SJSA1 (cell line): Measurements from ENCODE around the gene VAC14. TPM values are rescaled to one million over a fixed set of nuclear protein-coding genes. Genes with fewer than 3 reads are reported as not detected.
A peak's percentile ranks its signal among the peaks of the same experiment; 100 is the strongest.
"Not testable (repeated sequence)": the region's sequence is repeated elsewhere in the genome, so short reads cannot be mapped to it uniquely, and the experiment has no call there.

Experiments
- DNase-seq, 2 experiments: peaks; one replicate each; pipeline ENCODE4 v3.0.0-alpha.2; 2015 to 2020; ENCODE audit warnings: low spot score in 2 of 2, low read depth in 1 of 2
- H3K27ac ChIP-seq: fragments of 250-450 bp; sonication (Bioruptor Pico); 2 replicates; pipeline ENCODE4 v1.5.1; 2020; ENCODE audit warnings: mild to moderate bottlenecking, moderate library complexity
- H3K27me3 ChIP-seq: fragments of 250-450 bp; sonication (Bioruptor Pico); replicated peaks from 2 replicates; pipeline ENCODE4 v1.5.1; 2020; ENCODE audit warnings: mild to moderate bottlenecking, moderate library complexity
- H3K36me3 ChIP-seq: fragments of 250-450 bp; sonication (Bioruptor Pico); 2 replicates; pipeline ENCODE4 v1.5.1; 2020; ENCODE audit warnings: mild to moderate bottlenecking
- H3K4me1 ChIP-seq: fragments of 250-450 bp; sonication (Bioruptor Pico); replicated peaks from 2 replicates; pipeline ENCODE4 v1.6.1; 2021; ENCODE audit warnings: mild to moderate bottlenecking
- H3K4me3 ChIP-seq: fragments of 250-450 bp; sonication (Bioruptor Pico); 2 replicates; pipeline ENCODE4 v1.5.1; 2020; ENCODE audit warnings: mild to moderate bottlenecking
- H3K9me3 ChIP-seq: fragments of 250-450 bp; sonication (Bioruptor Pico); replicated peaks from 2 replicates; pipeline ENCODE4 v1.5.1; 2020; ENCODE audit warnings: mild to moderate bottlenecking
- total RNA-seq: library from RNA; depleted of rRNA; stranded (reverse); fragments of >200 nt; shearing (Covaris generic); gene quantifications from 2 replicates; pipeline ENCODE4 v1.2.3, GENCODE V29; 2014

The VAC14 gene
- total RNA-seq, 1 experiment from 2014 or later, result 46.7 TPM

GRCh38 chr16:70678121-70678897 is 122.6 kb downstream of the VAC14 start:
- Histone ChIP-seq H3K4me3 (no peak overlapping the region), H3K27ac (no peak overlapping the region), H3K27me3 (no peaks in the 10 kb centered on the region), H3K4me1 (no peaks in the 10 kb centered on the region), H3K9me3 (no peaks in the 10 kb centered on the region), H3K36me3 (peaks cover 82% of the 10 kb centered on the region)
- DNase-seq, result no peak

- no peak overlapping the region for H3K4me3 ChIP-seq
- DNase-seq, result no peak
- peaks cover 82% of the 10 kb centered on the region for H3K36me3 ChIP-seq
- H3K27ac ChIP-seq, result no peak overlapping the region
- no peaks in the 10 kb centered on the region for H3K27me3 ChIP-seq
- no peaks in the 10 kb centered on the region for H3K9me3 ChIP-seq
- H3K4me1 ChIP-seq, result no peaks in the 10 kb centered on the region
These were observed 123.3 kb downstream of the VAC14 start for GRCh38 chr16:70677499-70678120.

GRCh38 chr16:70676675-70677498 is 124.1 kb downstream of the VAC14 start:
- no peaks in the 10 kb centered on the region for H3K4me1 ChIP-seq
- peaks cover 81% of the 10 kb centered on the region for H3K36me3 ChIP-seq
- no peak for DNase-seq
- H3K27ac ChIP-seq, result no peak overlapping the region
- H3K9me3 ChIP-seq, result no peaks in the 10 kb centered on the region
- no peaks in the 10 kb centered on the region for H3K27me3 ChIP-seq
- H3K4me3 ChIP-seq, result no peak overlapping the region

- Histone ChIP-seq H3K27me3 (no peaks in the 10 kb centered on the region), H3K27ac (no peak overlapping the region), H3K4me3 (no peak overlapping the region), H3K4me1 (no peaks in the 10 kb centered on the region), H3K36me3 (peaks cover 84% of the 10 kb centered on the region), H3K9me3 (no peaks in the 10 kb centered on the region)
- DNase-seq, result no peak
These were observed 125.0 kb downstream of the VAC14 start for GRCh38 chr16:70675851-70676513.

GRCh38 chr16:70674221-70675014 is 126.5 kb downstream of the VAC14 start:
- Histone ChIP-seq H3K9me3 (no peaks in the 10 kb centered on the region), H3K27me3 (no peaks in the 10 kb centered on the region), H3K4me1 (no peaks in the 10 kb centered on the region), H3K27ac (no peak overlapping the region), H3K4me3 (no peak overlapping the region), H3K36me3 (peaks cover 86% of the 10 kb centered on the region)
- no peak for DNase-seq

GRCh38 chr16:70670938-70671337 is 130.0 kb downstream of the VAC14 start:
- not testable (repeated sequence) for H3K27me3 ChIP-seq, DNase-seq, H3K9me3 ChIP-seq, H3K4me1 ChIP-seq, H3K4me3 ChIP-seq, H3K27ac ChIP-seq
- H3K36me3 ChIP-seq, result peaks cover 83% of the 10 kb centered on the region

- no peak for DNase-seq
- peaks cover 83% of the 10 kb centered on the region for H3K36me3 ChIP-seq
These were observed 130.8 kb downstream of the VAC14 start for GRCh38 chr16:70670175-70670574.

GRCh38 chr16:70665806-70666735 is 134.9 kb downstream of the VAC14 start:
- no peaks in the 10 kb centered on the region for H3K4me1 ChIP-seq
- peaks cover 83% of the 10 kb centered on the region for H3K36me3 ChIP-seq
- H3K9me3 ChIP-seq, result no peaks in the 10 kb centered on the region
- H3K27me3 ChIP-seq, result no peaks in the 10 kb centered on the region
- no peak overlapping the region for H3K27ac ChIP-seq
- no peak for DNase-seq
- H3K4me3 ChIP-seq, result no peak overlapping the region

More at GRCh38 chr16:70670175-70670574, 130.8 kb downstream of the VAC14 start:
- Histone ChIP-seq H3K4me1 (no peaks in the 10 kb centered on the region), H3K9me3 (no peaks in the 10 kb centered on the region), H3K4me3 (no peak overlapping the region), H3K27me3 (no peaks in the 10 kb centered on the region), H3K27ac (no peak overlapping the region)

- no peak overlapping the region for H3K4me3 ChIP-seq
- no peaks in the 10 kb centered on the region for H3K9me3 ChIP-seq
- peaks cover 76% of the 10 kb centered on the region for H3K36me3 ChIP-seq
- DNase-seq, result no peak
- H3K27ac ChIP-seq, result no peak overlapping the region
- H3K27me3 ChIP-seq, result no peaks in the 10 kb centered on the region
- no peaks in the 10 kb centered on the region for H3K4me1 ChIP-seq
These were observed 135.8 kb downstream of the VAC14 start for GRCh38 chr16:70665113-70665694.

GRCh38 chr16:70664325-70665112 is 136.4 kb downstream of the VAC14 start:
- Histone ChIP-seq H3K27ac (no peak overlapping the region), H3K36me3 (peaks cover 69% of the 10 kb centered on the region), H3K4me1 (no peaks in the 10 kb centered on the region), H3K9me3 (no peaks in the 10 kb centered on the region), H3K4me3 (no peak overlapping the region), H3K27me3 (no peaks in the 10 kb centered on the region)
- DNase-seq, result peak in 1 of 2 experiments; percentile 44

GRCh38 chr16:70663524-70664324 is 137.2 kb downstream of the VAC14 start:
- peaks cover 61% of the 10 kb centered on the region for H3K36me3 ChIP-seq

More at GRCh38 chr16:70663524-70664324, 137.2 kb downstream of the VAC14 start:
- no peaks in the 10 kb centered on the region for H3K27me3 ChIP-seq
- no peak overlapping the region for H3K27ac ChIP-seq
- no peak for DNase-seq
- no peaks in the 10 kb centered on the region for H3K4me1 ChIP-seq
- no peaks in the 10 kb centered on the region for H3K9me3 ChIP-seq
- no peak overlapping the region for H3K4me3 ChIP-seq
